Astrocyte of the spinal cord (primary cell): ENCODE data around the gene RAB17.

ENCODE experiments used
- DNase-seq: peaks from one replicate; pipeline ENCODE4 v3.0.0; 2011; ENCODE audit warnings: low read depth, low spot score
- H3K4me3 ChIP-seq: 2 replicates; pipeline ENCODE4 v1.5.1; 2011; ENCODE audit warnings: low read depth, mild to moderate bottlenecking, low read length, moderate library complexity
- CTCF ChIP-seq: IDR thresholded peaks from 2 replicates; pipeline ENCODE4 v1.5.1; 2012; ENCODE audit warnings: low read depth, mild to moderate bottlenecking, low read length, inconsistent platforms
- in situ Hi-C: cut with HindIII; loops from 2 replicates; pipeline ENCODE4 v1.10.0; 2017; ENCODE audit warnings: low sequenced_read_pairs

The RAB17 gene

GRCh38 chr2:237524631-237525030 is 65.9 kb downstream of the RAB17 start:
- no peak overlapping the region for H3K4me3 ChIP-seq
- no peak for DNase-seq
- no peak for TF ChIP-seq CTCF
- in situ Hi-C loops = no loop called here
